ENCODE results near the gene SNX21.

SNX21 gene

GRCh38 chr20:45798935-45799642 lies 34.5 kb upstream of the SNX21 start:
- H3K27me3 ChIP-seq: no peaks in the 10 kb centered on the region
- H3K4me3 ChIP-seq (ENCODE audit: low read depth, low read length): no peak overlapping the region
- peaks cover 45% of the 10 kb centered on the region for H3K36me3 ChIP-seq
- peak; percentile 74 for DNase-seq
- no peaks in the 10 kb centered on the region for H3K9me3 ChIP-seq
- no peaks in the 10 kb centered on the region for H3K4me1 ChIP-seq
- peak; percentile 89 for TF ChIP-seq CTCF (IDR thresholded peaks at IDR 0.05; ENCODE audit: low read depth, low read length)

- Histone ChIP-seq H3K4me3 (ENCODE audit: low read depth, low read length) (no peak overlapping the region), H3K4me1 (no peaks in the 10 kb centered on the region), H3K36me3 (peaks cover 51% of the 10 kb centered on the region), H3K9me3 (no peaks in the 10 kb centered on the region), H3K27me3 (no peaks in the 10 kb centered on the region)
- no peak for TF ChIP-seq CTCF (IDR thresholded peaks at IDR 0.05; ENCODE audit: low read depth, low read length)
- DNase-seq: no peak
Observed at GRCh38 chr20:45801851-45802250, 31.7 kb upstream of the SNX21 start.

GRCh38 chr20:45810191-45810970 lies 23.2 kb upstream of the SNX21 start:
- DNase-seq: no peak
- Histone ChIP-seq H3K9me3 (no peaks in the 10 kb centered on the region), H3K27me3 (no peaks in the 10 kb centered on the region), H3K36me3 (peaks cover 43% of the 10 kb centered on the region), H3K4me3 (ENCODE audit: low read depth, low read length) (no peak overlapping the region), H3K4me1 (no peaks in the 10 kb centered on the region)
- no peak for TF ChIP-seq CTCF (IDR thresholded peaks at IDR 0.05; ENCODE audit: low read depth, low read length)

DNA sequence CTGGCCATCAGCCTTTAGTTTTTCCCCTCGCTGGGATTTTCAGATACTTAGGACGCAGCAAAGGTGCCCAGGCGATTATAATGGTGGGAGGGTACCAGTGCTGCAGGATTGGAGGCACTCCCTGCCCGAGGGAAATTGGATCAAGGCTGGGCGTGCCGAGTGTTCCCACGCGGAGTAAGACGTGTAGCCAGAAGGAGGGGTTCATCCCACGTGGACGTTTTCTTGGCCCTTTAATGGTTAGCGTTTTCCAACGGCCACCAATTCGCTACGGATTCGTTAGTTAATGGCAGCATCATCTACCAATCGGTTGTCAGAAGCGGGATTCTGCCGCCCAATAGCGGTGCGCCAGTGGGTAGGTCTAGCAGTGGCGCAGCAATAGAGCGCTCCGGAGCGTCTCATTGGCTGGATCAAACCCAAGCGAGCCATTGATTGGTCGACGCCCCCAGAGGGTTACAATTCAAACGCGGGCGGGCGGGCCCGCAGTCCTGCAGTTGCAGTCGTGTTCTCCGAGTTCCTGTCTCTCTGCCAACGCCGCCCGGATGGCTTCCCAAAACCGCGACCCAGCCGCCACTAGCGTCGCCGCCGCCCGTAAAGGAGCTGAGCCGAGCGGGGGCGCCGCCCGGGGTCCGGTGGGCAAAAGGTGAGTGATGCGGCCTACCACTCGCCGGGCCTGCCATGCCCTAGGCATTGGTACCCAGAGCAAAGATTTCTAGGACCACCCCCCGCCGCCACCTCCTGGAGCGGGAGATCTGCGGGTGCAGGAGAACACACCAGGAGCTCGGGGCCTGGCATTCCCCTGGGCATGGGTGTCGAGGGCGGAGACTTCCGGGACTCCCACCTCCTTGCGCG lies 21.2 kb upstream of the SNX21 start, which contains the start of gene UBE2C:
UBE2C (plus strand) TSS at position 488 of the 849 bp plus-strand sequence; CDS start at position 540, 52 bp downstream.
- DNase-seq: peak; percentile 98
- no peaks in the 10 kb centered on the region for H3K4me1 ChIP-seq
- no peaks in the 10 kb centered on the region for H3K9me3 ChIP-seq
- peak within 1 kb of the TSS; percentile 92 for H3K4me3 ChIP-seq (ENCODE audit: low read depth, low read length)
- peaks cover 51% of the 10 kb centered on the region for H3K36me3 ChIP-seq
- H3K27me3 ChIP-seq: no peaks in the 10 kb centered on the region
- no peak for TF ChIP-seq CTCF (IDR thresholded peaks at IDR 0.05; ENCODE audit: low read depth, low read length)

- Histone ChIP-seq H3K4me3 (ENCODE audit: low read depth, low read length) (peak overlapping the region; percentile 92), H3K36me3 (peaks cover 51% of the 10 kb centered on the region), H3K27me3 (no peaks in the 10 kb centered on the region), H3K4me1 (no peaks in the 10 kb centered on the region), H3K9me3 (no peaks in the 10 kb centered on the region)
- DNase-seq: no peak
- TF ChIP-seq CTCF (IDR thresholded peaks at IDR 0.05; ENCODE audit: low read depth, low read length): no peak
Observed at GRCh38 chr20:45813006-45813340, 20.6 kb upstream of the SNX21 start.

All from BE2C (cell line).